ENCODE measurements around the gene ANTXR1.
"Not testable (repeated sequence)": the region's sequence is repeated elsewhere in the genome, so short reads cannot be mapped to it uniquely, and the experiment has no call there.

ANTXR1 gene

DNA sequence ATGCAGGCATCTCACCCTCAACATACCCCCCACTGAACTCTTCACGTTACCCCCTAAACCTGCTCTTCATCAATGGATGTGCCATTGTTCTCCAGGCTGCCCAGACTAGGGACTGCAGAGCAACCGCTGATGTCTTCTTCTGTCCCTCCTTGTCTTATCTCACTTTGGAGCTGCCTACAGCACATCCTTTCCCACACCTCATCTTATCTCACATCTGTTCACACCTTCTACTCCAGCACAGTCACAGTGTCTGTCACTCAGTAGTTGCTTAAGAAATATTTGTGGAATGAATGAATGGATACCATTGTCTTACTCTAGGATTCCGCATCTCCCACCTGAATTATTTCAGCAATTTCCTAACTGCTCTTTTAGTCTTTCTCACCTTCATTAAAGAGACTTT is 144.5 kb downstream of the ANTXR1 start:
- in situ Hi-C loops (cut with MboI; ENCODE audit: low sequenced_read_pairs), result no loop called here

DNA sequence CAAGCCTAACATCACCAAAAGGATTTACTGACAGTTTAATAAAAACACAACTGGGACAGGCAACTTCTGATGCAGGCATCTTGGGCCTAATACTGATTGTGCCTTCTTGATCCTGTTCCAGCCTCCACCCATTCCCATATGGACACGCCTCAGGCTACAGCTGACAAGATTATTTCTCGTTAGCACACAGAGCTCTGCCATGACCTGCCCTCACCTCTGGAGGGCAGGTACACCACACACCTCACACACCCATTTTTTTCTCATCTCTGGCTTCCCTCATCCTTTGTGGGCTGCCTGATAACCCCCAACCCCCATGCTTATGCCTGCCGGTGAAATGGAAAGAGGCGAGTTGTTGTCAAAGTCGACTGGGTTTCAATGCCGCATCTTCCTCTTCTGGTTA is 147.0 kb downstream of the ANTXR1 start:
- in situ Hi-C loops (cut with MboI; ENCODE audit: low sequenced_read_pairs), result no loop called here

DNA sequence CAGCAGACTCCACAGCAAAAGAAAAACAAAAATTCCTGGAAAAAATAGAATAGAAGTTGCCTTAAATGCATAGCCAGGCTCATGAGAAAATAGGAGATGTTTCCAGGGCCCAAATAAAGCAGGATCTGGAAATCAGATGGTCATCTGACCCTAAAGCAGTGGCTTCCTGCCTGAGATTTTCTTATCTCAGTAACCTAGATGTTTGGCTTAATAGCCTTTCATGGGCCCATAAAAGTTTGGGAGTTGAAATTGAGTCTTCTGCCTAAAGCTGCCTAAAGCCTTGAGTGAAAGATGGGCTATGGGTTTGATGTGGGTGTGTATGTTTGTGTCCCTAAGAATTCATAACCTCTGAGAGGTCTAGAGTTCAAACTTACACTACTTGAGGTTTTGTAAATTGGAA is 149.1 kb downstream of the ANTXR1 start:
- in situ Hi-C loops (cut with MboI; ENCODE audit: low sequenced_read_pairs), result no loop called here

DNA sequence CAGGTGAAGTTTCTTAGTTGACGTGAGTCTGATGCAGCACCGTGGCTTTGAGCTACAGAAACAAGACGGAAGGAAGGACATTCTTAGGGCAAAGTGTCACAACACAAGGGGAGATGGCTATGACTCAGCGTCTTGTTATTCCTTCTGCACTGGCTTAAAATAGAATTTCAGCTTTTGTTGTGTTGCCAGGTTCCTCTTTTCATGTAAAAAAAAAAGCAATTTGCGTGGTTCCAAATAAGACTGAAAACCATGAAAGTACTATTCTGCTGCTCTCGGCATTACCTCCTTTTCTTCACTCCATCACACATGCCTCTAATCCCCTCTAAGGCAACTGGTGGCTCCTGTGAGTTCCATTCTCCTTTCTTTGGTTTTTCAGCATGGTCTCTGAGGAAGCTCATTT is 150.1 kb downstream of the ANTXR1 start:
- in situ Hi-C loops (cut with MboI; ENCODE audit: low sequenced_read_pairs), result no loop called here

DNA sequence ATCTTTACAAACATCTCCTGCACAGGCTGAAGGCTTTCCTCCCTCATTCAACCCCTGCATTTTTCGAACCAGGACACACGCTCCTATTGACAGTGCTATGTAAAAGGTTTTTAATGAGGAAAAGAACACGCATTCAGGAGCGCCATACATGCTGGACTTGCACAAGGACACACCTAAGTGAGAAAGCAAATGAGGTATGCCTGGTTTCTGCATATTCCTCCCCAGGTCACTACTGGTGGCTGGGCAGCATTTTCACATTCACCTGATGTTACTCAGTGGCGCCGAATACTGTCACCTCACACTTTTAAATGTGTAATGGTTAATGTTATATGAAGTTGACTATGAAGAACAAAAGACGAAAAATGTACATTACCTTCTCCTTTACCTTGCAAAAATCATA is 150.6 kb downstream of the ANTXR1 start:
- in situ Hi-C loops (cut with MboI; ENCODE audit: low sequenced_read_pairs), result no loop called here

DNA sequence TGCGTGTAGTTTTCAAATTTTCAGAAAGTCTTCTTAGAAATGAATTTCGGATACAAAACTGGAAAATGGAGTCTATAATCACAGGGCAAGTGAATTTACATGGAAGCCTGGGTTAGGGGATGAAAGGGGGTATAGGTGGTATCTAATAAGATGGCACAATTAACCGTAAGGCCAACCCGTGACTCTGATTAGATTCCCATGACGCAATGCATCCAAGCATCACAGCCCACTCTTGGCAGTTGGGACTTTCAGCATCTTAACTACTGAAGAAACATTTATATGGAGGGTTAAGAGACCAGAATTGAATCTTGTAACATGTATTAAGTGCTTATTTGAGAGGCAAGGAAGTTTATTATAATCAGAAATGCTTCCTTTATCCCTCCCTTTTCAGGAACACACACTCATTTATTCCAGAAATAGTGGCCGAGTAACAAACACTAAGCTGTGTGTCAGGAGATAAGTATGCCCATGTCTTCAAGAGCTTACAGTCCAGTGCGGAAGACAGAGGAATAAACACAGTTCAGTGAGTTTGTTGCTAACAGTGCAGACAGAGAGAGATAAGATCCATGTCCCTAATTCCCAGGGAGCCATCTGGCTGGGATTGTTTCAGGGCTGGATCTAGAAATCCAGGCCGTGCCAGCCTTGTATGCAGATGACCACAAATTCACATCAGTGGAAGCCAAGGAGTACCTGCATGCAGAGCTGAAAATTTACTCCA is 151.2 kb downstream of the ANTXR1 start:
- in situ Hi-C loops (cut with MboI; ENCODE audit: low sequenced_read_pairs), result no loop called here

DNA sequence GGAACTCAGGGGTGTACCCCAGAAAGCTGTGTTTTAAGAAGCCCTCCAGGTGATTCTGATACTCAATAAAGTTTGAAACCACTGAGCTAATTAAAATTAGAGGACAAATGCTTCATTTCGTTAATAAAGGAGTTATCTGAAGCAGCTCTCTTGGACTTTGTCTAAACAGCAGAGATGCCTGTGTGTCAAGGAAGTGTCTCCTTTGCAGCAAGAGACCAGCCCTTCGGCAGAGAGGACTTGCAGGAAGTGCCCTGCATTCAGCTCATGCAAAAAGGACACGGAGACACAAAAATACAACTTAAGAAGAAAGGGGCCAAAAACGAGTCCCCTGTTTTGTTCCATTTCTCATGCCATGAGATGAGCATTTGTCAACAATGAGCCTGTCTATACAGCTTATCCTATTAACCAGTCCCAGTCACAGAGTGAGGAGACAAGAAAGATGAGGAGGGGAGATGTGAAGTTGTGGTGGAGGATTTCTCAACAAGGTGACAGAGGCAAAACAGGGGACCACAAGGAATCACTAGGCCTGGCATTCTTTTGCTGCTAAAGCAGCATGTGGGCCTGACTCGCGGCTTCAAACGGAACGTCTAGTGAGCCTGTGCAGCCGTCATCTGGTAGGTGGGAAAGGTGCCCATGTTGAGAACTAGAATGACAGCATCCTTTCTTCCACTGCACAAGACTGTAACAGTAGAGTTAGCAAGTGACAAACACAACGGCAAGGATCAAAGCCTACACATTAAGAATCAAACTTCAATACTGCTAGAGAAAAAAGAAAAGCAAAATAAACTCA is 152.3 kb downstream of the ANTXR1 start:
- in situ Hi-C loops (cut with MboI; ENCODE audit: low sequenced_read_pairs), result no loop called here

DNA sequence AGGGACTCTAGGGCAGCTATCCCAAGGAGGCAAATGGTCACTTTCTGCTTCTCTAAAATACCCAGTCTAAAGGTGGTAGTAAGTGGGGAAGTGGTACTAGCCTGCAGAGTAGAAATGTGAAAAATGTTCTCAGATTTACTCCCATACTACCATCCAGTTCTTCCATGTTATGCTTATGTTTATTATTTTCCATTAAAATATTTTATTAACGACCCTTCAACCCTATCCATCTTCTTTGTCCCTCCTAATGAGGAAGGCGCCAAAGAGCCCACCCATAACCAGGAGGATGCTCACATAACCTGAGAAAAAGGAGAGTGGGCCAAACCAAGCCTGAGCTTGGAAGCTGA is 153.5 kb downstream of the ANTXR1 start:
- in situ Hi-C loops (cut with MboI; ENCODE audit: low sequenced_read_pairs), result no loop called here

DNA sequence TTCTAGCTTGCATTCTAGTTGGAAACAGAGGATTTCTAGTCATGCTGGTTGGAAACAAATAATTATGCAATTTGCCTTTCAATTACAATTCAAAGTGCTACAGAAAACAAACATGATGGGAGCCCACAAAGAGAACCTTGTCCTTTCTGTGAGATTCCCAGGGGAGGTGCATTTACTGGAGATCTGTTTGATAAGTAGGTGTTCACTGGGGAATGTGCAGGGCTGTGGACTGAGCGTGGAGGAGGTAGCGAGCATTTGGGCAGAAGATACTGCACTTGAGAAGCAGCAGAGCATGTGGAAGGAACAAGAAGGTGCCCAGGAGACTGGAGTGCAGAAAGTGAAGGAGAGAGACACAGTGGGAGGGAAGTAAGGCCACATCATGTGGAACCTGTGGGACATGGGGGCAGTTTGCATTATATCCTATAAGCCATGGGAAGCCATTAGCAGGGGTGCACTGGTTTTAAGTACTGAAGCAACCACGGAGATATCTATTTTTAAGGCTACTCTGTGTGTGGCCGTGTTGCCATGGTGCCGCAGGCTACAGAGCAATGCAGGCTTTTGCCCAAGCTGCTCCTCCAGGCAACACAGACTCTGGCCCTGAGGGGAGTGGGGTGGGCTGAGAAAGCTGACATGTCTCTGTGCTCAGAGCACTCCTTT is 154.0 kb downstream of the ANTXR1 start:
- in situ Hi-C loops (cut with MboI; ENCODE audit: low sequenced_read_pairs), result no loop called here

DNA sequence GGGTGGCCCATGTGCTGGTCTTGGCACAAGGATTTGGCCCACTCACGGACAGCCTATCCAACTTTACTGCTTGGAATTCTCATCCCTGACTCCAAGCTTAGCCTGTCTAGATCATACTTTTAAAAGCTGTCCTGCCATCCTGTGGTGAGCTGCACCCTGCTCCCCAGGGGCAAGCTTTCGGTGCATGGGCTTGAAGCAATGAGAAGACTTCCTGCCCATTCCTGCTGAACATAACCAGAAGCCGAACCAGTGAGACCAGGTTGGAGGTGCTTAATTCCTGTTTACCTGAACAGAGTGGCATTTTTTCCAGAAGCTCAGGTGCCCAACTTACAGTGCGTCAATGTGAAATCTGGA is 154.5 kb downstream of the ANTXR1 start:
- in situ Hi-C loops (cut with MboI; ENCODE audit: low sequenced_read_pairs), result no loop called here

DNA sequence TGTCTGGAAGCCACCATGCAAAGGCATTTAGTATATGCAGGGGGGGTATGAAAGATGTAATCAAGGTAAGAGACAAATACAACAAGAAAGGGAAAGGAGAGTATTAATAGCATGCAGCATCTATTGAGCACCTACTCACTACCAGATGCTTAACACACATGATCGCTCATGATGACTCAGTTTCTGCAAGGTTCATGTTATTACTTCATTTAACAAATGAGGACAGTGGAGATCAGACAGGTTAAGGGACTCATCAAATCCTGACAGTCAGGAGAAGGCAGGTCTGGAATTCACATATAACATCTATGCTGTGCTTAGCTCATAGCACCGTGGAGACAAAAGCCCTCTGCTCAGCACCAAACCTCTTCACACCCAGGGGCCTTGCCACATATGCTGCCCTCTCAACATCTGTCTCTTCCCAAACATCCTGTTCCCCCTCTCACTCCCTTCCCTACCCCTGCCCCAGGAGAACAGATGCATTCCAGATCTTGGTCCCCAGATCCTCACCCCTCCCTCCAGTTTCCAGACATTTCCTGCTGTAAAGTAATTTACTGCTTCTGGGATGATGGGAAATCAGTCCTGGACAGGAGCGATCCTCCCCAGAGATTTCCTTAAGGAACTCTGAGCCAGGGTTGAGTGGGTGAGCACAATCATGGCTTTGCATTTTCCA is 155.3 kb downstream of the ANTXR1 start:
- in situ Hi-C loops (cut with MboI; ENCODE audit: low sequenced_read_pairs), result no loop called here

DNA sequence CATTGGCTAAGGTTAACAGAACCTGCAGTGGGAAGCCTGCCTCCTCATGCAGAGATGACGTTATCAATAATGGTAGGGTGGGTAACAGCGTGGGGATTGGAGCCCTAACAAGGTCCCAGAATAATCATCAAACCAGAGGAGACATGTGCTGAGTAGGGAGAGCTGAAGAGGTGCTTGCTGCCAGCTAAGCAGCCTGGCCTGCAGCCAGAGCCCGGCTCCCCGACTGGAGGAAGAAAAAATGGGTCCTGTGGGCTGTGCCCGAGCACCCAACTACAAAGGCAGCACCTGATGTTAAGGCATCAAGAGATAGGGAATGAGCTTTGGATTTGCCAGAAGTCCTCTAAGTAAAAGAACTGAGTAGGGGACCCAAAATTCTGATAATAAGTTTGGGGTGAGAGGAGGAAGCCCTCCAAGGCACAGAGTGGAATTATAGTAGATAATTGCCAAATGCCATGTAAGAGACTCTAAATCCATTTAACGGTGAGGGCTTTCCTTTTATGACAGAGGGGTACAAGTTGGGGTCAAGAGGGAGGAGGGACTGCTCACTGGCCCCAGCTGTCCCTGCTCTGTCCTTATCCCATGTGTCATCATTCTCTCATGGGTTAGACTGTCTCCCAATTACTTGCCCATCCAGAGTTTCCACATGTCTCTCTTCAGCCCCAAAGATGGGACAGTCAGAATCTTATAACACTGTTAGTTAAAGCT is 156.1 kb downstream of the ANTXR1 start:
- in situ Hi-C loops (cut with MboI; ENCODE audit: low sequenced_read_pairs), result no loop called here

DNA sequence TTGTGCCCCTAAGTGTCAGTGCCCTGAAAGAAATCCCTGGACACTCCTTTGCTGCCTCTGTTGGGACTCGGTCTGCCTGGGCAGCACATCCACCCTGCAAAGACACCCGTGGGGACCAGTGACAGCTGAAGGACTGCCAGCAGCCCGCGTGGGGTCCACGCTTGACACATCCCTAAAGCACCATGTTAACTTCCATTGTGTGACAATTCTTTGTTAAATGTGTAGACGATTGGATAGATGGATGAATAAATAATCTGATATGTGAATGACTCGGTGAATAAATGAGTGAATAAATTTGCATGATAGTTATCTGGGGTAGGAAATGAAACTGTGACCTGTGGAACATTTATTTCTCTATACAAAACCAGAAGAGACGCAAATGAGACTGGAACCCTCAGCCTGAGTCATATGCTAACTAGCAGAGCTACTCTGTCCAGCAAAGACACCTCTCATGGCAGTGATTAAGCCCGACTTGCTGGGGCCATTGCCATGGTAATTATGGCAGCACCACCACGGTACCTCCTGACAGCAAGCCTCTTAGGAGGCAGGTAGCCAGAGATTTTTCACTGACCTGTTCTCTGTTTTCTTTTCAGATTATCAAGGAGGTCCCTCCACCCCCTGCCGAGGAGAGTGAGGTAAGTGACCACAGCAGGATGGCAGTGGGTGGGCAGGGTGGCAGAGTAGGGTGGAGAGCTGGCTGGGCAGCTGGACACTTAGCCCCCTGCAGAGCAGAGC is 156.8 kb downstream of the ANTXR1 start:
- in situ Hi-C loops (cut with MboI; ENCODE audit: low sequenced_read_pairs), result no loop called here

DNA sequence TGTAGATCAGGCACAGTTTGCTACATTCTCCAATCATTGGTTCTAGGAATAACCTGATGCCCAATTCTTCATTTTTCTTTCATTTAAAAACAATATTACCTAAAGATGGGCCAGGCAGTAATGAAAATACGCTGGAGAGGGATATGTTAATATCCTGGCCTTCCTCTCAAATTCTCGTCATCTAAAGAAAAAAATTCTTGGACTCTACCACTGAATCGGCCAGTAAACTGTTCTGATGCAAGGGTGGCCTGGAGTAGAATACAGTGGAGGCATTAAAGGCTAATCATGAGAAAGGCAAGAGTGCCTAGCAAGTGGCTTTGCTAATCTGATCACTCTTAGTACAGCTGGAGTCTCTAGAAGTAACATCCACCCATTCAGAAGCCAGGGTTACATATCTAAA is 157.7 kb downstream of the ANTXR1 start:
- in situ Hi-C loops (cut with MboI; ENCODE audit: low sequenced_read_pairs), result no loop called here

DNA sequence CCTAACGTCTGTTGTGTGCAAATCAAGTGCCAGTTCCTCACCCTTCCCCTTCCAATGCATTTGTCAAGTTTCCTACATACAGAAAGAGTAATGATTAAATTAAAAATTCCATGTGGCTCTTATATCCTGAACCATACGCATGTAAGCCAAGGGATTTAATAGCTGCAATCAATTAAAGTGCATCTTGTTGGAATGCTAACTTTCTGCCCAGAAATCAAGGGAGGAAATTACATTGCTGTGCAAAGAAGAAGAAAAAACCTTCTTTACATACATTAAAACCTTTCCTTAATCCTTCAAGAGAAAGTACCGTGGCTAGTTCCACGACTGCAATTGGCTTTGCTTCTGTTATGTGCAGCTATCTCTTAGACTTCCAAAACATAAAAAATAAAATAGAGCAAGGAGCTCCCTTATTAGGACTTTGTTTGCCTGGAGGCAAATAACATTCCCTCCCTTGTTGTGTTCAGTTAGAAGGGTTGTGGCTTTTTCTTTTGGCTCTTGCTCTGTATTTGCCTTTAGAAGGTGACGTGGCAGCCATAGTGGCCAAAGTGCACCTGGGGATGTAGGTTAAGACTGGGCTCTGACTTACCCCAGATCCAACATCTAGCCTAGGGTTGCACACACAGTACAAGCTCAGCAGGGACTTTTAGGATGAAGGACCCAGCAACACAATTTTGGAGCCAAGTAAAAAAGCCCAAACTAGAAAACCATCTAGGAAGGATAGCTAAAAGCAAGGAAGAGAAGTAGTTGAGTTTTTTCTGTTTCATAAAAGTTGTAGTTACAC is 158.3 kb downstream of the ANTXR1 start:
- in situ Hi-C loops (cut with MboI; ENCODE audit: low sequenced_read_pairs), result no loop called here

DNA sequence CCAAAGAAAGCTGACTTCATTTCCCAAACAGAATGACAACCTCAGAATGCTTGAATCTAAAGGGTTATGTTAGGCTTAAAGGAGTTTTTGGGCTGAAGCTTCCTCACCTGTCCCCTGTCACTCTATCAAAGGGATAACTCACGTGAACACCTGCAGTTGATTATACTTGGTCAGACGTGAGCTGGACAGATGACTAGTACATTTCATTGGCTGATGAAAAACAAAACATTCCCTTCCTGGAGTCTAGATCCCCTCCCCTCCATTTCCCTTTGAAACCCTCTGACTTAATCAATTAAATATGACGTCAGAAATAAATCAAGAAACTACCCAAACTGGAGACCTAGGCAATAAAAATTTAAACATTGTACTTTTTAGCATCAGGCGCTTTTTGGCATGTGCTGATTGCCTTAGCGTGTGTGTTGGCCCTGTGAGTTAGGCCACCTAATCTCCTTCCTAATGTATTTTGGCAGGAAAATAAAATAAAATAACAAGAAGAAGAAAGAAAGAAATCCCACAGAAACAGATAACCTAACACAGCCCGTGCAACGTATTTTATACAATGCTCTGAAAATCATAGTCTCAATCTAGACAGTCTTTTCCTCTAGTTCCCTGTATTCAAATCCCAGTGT is 159.0 kb downstream of the ANTXR1 start:
- in situ Hi-C loops (cut with MboI; ENCODE audit: low sequenced_read_pairs), result no loop called here

DNA sequence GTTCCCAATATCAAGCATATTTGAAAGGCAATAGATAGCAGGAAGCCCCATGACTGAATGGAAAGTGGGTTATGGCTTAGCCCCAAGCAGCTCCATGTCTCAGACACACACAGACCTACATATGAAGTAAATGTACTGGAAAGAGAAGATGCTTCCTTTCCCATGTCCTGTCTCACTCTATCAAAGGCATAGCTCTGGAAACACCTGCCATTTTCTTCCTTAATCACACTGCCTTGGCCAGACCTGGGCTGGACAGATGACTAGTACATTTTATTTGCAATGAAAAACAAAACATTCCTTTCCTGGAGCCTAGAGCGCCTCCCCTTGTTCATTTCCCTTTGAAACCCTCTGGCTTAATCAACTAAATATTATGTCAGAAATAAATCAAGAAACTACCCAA is 160.7 kb downstream of the ANTXR1 start:
- in situ Hi-C loops (cut with MboI; ENCODE audit: low sequenced_read_pairs), result no loop called here

DNA sequence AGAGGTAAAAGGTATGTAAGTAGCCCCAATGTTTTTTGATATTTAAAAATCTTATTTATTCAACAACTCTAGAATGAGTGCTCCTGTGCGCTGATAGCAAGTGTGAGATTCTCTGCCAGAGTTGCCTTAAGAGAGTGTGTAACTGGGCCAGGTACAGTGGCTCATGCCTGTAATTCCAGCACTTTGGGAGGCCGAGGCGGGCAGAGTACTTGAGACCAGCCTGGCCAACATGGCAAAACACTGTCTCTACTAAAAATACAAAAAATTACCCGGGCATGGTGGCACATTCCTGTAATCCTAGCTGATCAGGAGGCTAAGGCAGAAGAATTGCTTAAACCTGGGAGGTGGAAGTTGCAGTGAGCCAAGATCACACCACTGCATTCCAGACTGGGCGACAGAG is 161.2 kb downstream of the ANTXR1 start:
- in situ Hi-C loops (cut with MboI; ENCODE audit: low sequenced_read_pairs), result not testable (repeated sequence)

All from HL-60/S4 (cell line).